Measurements from ENCODE around the gene SAYSD1.

The SAYSD1 gene

DNA sequence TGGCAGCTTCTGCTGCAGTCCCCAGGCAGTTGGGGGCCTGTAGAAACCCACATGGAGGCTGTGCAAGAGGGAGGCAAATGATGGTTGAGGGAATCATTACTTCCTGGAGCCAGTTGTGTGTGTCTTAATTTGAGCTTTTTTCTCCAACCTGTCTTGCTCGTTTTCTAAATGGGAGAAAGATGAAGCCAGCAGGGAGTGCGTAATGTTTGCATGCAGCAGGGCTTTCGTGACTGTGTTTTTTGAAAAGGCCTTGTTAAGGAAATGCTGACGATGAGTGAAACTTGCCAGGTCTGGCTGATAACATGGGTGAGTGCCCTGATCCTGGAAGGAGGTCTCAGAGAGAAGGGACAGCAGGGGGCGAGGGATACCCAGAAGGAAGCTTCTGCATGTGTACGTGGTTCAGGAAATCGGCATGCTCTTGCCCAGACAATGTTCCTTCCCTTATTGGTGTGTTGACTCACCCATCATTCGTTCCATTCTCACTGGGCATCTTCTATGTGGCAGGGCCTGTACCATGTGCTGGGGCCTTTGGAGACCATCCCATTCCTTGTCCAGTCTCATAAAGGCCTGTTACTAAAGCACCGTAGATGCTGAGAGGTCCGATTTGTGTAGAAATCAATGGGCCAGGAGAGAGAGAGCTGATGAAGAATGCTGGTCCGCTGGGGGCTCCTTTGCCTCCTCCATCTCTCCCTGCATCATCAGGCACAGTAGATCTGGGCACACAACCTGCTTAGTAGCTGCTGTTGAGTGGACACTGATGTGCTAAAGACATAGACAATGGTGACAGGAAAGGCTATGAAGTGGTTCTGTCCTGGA, 39.0 kb downstream of the SAYSD1 start:
- TF ChIP-seq, protein P1, sequence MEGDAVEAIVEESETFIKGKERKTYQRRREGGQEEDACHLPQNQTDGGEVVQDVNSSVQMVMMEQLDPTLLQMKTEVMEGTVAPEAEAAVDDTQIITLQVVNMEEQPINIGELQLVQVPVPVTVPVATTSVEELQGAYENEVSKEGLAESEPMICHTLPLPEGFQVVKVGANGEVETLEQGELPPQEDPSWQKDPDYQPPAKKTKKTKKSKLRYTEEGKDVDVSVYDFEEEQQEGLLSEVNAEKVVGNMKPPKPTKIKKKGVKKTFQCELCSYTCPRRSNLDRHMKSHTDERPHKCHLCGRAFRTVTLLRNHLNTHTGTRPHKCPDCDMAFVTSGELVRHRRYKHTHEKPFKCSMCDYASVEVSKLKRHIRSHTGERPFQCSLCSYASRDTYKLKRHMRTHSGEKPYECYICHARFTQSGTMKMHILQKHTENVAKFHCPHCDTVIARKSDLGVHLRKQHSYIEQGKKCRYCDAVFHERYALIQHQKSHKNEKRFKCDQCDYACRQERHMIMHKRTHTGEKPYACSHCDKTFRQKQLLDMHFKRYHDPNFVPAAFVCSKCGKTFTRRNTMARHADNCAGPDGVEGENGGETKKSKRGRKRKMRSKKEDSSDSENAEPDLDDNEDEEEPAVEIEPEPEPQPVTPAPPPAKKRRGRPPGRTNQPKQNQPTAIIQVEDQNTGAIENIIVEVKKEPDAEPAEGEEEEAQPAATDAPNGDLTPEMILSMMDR (IDR thresholded peaks at IDR 0.05; ENCODE audit: low read depth, low read length, missing control alignments) = no peak
- DNase-seq (ENCODE audit: low read depth) = no peak
- H3K4me3 ChIP-seq (ENCODE audit: low read depth, low read length) = no peak overlapping the region

DNA sequence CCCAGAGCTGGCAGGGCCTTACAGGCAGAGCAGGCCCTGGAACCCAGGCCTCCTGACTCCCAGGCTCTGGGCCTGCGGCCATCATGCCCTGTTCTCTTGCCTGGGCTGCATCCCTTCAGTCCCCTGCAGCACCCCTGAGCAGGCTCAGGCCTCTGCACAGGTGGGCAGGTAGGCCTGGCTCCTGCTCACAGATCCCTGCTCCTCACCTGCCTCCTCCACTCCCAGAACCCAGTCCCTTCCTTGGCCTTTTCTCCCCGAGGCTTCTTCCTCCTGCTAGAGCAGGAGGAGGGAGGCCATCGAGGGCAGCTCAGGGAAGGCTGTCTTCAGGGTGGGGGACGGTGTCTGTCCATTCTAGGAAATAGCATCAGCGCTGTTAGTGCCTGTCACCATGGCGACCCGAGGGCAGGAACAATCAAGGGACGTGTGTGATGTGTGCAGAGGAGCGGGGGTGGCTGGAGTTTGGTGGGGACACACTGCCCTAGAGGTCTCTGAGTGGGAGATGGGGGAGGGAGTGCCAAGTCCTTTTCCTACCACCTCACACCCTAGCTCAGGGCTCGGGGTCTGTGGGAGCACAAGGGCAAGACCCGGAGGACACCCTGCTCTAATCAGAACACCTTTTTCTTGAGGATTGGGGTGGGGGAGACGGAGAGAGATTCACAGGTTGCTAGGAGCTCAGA, 39.8 kb downstream of the SAYSD1 start:
- H3K4me3 ChIP-seq (ENCODE audit: low read depth, low read length) = no peak overlapping the region
- DNase-seq (ENCODE audit: low read depth) = no peak
- TF ChIP-seq, protein P1 (IDR thresholded peaks at IDR 0.05; ENCODE audit: low read depth, low read length, missing control alignments) = no peak

DNA sequence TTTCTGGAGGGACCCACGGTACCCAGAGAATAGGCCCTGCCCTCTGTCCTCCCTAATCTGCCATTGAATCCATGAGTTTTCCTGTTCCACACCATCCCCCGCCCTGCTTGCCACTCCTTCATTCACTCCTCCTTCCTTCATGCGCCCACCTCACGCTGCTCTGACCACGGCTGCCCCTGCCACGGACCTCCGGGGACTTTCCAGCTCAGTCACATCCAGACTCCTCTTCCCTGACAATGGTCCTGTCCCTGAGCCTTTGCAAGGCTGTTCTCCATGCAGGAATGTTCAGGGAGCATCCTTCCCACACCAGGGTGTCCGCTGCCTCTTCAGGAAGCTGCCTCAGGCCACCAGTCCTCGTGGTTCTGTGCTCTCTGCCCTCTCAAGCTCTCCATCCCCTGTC, 40.5 kb downstream of the SAYSD1 start:
- DNase-seq (ENCODE audit: low read depth) = no peak
- no peak overlapping the region for H3K4me3 ChIP-seq (ENCODE audit: low read depth, low read length)
- TF ChIP-seq, protein P1 (IDR thresholded peaks at IDR 0.05; ENCODE audit: low read depth, low read length, missing control alignments) = no peak

DNA sequence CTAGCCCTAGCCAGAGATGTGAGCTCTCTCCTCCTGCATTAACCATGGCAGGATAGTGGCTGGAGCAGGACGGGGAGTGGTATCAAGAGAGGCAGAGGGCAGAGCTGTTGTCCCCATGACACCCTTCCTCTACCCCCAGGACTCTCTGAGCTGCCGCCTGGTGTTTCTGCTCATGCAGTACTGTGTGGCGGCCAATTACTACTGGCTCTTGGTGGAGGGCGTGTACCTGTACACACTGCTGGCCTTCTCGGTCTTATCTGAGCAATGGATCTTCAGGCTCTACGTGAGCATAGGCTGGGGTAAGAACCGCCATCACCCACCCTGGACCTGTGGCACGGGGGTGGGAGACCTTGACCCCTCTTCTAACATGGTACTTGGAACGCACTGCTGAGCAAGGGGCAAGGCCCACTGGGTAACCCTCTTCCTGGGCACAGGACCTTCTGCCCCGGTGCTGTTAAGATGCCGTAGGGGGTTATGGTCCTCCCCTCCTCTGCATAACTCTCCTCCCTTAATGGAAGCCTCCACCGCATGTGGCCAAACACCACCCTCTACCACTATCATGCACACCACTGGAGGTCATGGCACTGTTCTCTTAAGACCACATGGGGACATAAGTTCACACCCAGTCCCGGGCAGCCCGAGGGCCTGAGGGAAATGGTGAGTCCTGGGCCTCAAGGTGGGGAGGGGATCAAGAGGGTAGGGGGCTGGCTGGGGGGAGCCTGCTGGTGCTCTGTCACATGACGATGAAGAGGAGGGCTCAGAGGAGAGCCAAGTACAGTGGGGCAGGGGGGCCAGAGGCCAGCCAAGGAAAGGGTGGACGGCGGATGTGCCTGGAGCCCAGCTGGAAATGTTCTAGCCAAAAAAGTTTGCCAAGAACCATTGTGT, 41.3 kb downstream of the SAYSD1 start:
- no peak for DNase-seq (ENCODE audit: low read depth)
- TF ChIP-seq, protein P1 (IDR thresholded peaks at IDR 0.05; ENCODE audit: low read depth, low read length, missing control alignments) = no peak
- H3K4me3 ChIP-seq (ENCODE audit: low read depth, low read length) = no peak overlapping the region

DNA sequence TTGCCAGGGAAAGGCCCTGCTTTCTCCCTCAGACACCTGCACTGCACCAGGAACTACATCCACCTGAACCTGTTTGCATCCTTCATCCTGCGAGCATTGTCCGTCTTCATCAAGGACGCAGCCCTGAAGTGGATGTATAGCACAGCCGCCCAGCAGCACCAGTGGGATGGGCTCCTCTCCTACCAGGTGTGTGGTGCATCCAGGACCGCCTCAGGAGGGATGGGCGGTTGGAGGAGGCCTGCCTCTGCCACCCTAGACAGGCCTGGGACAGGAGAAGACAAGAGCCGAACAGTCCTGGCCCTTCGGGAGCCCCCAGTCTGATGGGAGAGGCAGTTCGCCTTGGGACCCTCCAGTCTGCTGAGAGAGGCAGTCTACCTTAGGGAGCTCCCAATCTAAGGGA, 42.2 kb downstream of the SAYSD1 start:
- no peak overlapping the region for H3K4me3 ChIP-seq (ENCODE audit: low read depth, low read length)
- TF ChIP-seq, protein P1 (IDR thresholded peaks at IDR 0.05; ENCODE audit: low read depth, low read length, missing control alignments) = no peak
- no peak for DNase-seq (ENCODE audit: low read depth)

DNA sequence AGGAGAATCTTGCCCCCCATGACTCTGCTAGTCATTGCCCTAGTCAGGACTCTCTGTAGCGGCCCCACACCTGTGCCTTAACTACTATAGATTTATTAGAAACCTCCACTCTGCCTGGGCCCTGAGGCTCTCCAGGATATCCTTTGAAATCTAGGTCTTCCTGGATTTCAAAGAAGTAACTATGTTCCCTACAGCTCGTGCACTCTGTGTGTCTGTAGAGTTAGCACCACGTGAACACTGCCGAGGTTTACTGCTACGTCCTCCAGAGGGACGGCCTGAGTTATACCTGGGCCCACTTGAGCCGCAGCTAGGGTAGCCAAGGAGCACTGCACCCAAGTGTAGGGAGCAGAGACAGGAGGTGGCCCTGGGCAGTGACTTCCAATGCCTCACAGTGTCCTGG, 46.6 kb downstream of the SAYSD1 start:
- no peak for DNase-seq (ENCODE audit: low read depth)
- TF ChIP-seq, protein P1 (IDR thresholded peaks at IDR 0.05; ENCODE audit: low read depth, low read length, missing control alignments) = no peak
- no peak overlapping the region for H3K4me3 ChIP-seq (ENCODE audit: low read depth, low read length)
